Gastroesophageal sphincter (tissue), 3 donors: ENCODE measurements around the gene MSN.

ENCODE experiments used
- CTCF ChIP-seq, 4 experiments: fragments of 200-600 bp in 2 of 4; fragments of 450-650 bp in 2 of 4; sonication (generic) in 1 of 4; IDR thresholded peaks; one replicate each; pipeline ENCODE4 v1.5.1; 2017 to 2019; ENCODE audit warnings: antibody characterized with exemption in 4 of 4, mild to moderate bottlenecking in 2 of 4, moderate library complexity in 2 of 4
- POLR2A ChIP-seq, 2 donors: fragments of 450-650 bp; IDR thresholded peaks; one replicate each; pipeline ENCODE4 v1.6.1; 2017; ENCODE audit warnings: antibody characterized with exemption in 2 of 2, mild to moderate bottlenecking in 2 of 2, moderate library complexity in 1 of 2

GRCh38 chrX:65752294-65752693 lies 84.8 kb downstream of the MSN start:
- no peak for TF ChIP-seq CTCF (IDR thresholded peaks at IDR 0.05)
- no peak for TF ChIP-seq POLR2A (IDR thresholded peaks at IDR 0.05)
